CD4-positive, alpha-beta T cell (primary cell): ENCODE measurements around the gene SLC19A1. TPM values are rescaled to one million over a fixed set of nuclear protein-coding genes. Genes with fewer than 3 reads are reported as not detected.

Experiments
- ATAC-seq: fragments of 200-7000 bp; cut with Tn5 transposase; one replicate; pipeline ENCODE4 v1.10.0; 2022; ENCODE audit warnings: mild to moderate bottlenecking; ENCODE audit not compliant: poor library complexity
- CTCF ChIA-PET: fragments of 350-600 bp; sonication (Branson Sonifier 250); formaldehyde crosslinking; loops from one replicate; lab custom pipeline; 2021; ENCODE audit warnings: antibody characterized with exemption, inconsistent platforms; lab: Charles Lee
- POLR2A ChIA-PET: fragments of 350-600 bp; sonication (Branson Sonifier 250); formaldehyde crosslinking; loops from one replicate; lab custom pipeline; 2021; ENCODE audit warnings: antibody characterized with exemption, inconsistent platforms; lab: Charles Lee
- DNase-seq, 14 experiments: peaks; one replicate each; pipeline ENCODE4 v3.0.0-alpha.2; 2013 to 2020; ENCODE audit warnings: mixed read lengths in 2 of 14
- H3K27ac ChIP-seq, 2 donors: one replicate each; pipeline versions ENCODE4 v1.5.1 to v1.7.0; 2013; ENCODE audit warnings: low read length in 2 of 2, low read depth in 1 of 2, mild to moderate bottlenecking in 1 of 2
- H3K27me3 ChIP-seq, 2 experiments: 1 replicate in 1 of 2; 2 replicates in 1 of 2; pipeline versions ENCODE4 v1.6.1 to v1.7.0; 2013; ENCODE audit warnings: low read length in 2 of 2, control low read depth in 1 of 2, mild to moderate bottlenecking in 1 of 2, moderate library complexity in 1 of 2; ENCODE audit not compliant: insufficient read depth in 2 of 2, control insufficient read depth in 1 of 2
- H3K36me3 ChIP-seq: one replicate; pipeline ENCODE4 v1.6.1; 2013; ENCODE audit warnings: low read length, control low read depth; ENCODE audit not compliant: insufficient read depth
- H3K4me1 ChIP-seq: one replicate; pipeline ENCODE4 v1.6.1; 2013; ENCODE audit warnings: low read length, control low read depth; ENCODE audit not compliant: insufficient read depth
- H3K4me3 ChIP-seq: one replicate; pipeline ENCODE4 v1.5.1; 2013; ENCODE audit warnings: mild to moderate bottlenecking, low read length, moderate library complexity
- H3K9me3 ChIP-seq, 2 experiments: 1 replicate in 1 of 2; 2 replicates in 1 of 2; pipeline versions ENCODE4 v1.6.1 to v1.7.0; 2013; ENCODE audit warnings: low read length in 2 of 2, mild to moderate bottlenecking in 2 of 2, control low read depth in 1 of 2, moderate library complexity in 1 of 2; ENCODE audit not compliant: control insufficient read depth in 1 of 2, insufficient read depth in 1 of 2
- H3K27ac Mint-ChIP-seq: one replicate; pipeline ENCODE4 v1.8.0; 2020; ENCODE audit warnings: mixed read lengths
- H3K27me3 Mint-ChIP-seq: one replicate; pipeline ENCODE4 v1.8.0; 2021; ENCODE audit warnings: mixed read lengths
- H3K36me3 Mint-ChIP-seq: one replicate; pipeline ENCODE4 v1.8.0; 2021; ENCODE audit warnings: low read depth, mixed read lengths
- H3K4me1 Mint-ChIP-seq: one replicate; pipeline ENCODE4 v1.8.0; 2021; ENCODE audit warnings: low read depth, mixed read lengths
- H3K4me3 Mint-ChIP-seq: one replicate; pipeline ENCODE4 v1.8.0; 2020; ENCODE audit warnings: mild to moderate bottlenecking, mixed read lengths
- H3K9me3 Mint-ChIP-seq: one replicate; pipeline ENCODE4 v1.8.0; 2020; ENCODE audit warnings: mixed read lengths
- CTCF ChIP-seq: fragments of 200-600 bp; IDR thresholded peaks from one replicate; pipeline ENCODE4 v1.8.0; 2022; ENCODE audit warnings: antibody characterized with exemption, mild to moderate bottlenecking
- intact Hi-C, 2 experiments: fragments of 100-400 bp; cut with DNase I in 1 of 2; cut with micrococcal nuclease in 1 of 2; formaldehyde crosslinking; loops; one replicate each; pipeline versions ENCODE4 v1.15.1 to v1.9.0; 2023 to 2025; cut with DNase I, micrococcal nuclease
- total RNA-seq, 174 experiments: library from RNA in 2 of 174; stranded (reverse) in 2 of 174; gene quantifications; one replicate each; pipeline ENCODE4 v1.2.3 and lab custom pipeline; 2021 to 2026

The SLC19A1 gene
- total RNA-seq, 2 experiments from 2014 or later, result 11.5 to 12.0 TPM

- Mint-ChIP-seq H3K4me3 (no peak overlapping the region), H3K4me1 (no peaks in the 10 kb centered on the region), H3K9me3 (no peaks in the 10 kb centered on the region), H3K36me3 (no peaks in the 10 kb centered on the region), H3K27ac (no peak overlapping the region), H3K27me3 (no peaks in the 10 kb centered on the region)
- Histone ChIP-seq H3K4me3 (no peak overlapping the region), H3K4me1 (peaks cover 3% of the 10 kb centered on the region), H3K27ac (no peak overlapping the region), H3K36me3 (peaks cover 3% of the 10 kb centered on the region), H3K27me3 (no peaks in the 10 kb centered on the region), H3K9me3 (peaks cover 0 to 4% of the 10 kb centered on the region in 2 experiments)
- no peak for ATAC-seq
- ChIA-PET CTCF (no interaction called here), POLR2A (no interaction called here)
- intact Hi-C loops, result no loop called here
- no peak for DNase-seq
- TF ChIP-seq CTCF, result no peak
These were observed 44.2 kb downstream of the SLC19A1 start for GRCh38 chr21:45497846-45498645.

GRCh38 chr21:45496968-45497845 lies 45.0 kb downstream of the SLC19A1 start:
- no peaks in the 10 kb centered on the region for H3K4me1 Mint-ChIP-seq
- Histone ChIP-seq H3K27me3 (no peaks in the 10 kb centered on the region), H3K4me3 (no peak overlapping the region), H3K36me3 (peaks cover 3% of the 10 kb centered on the region), H3K4me1 (peaks cover 3% of the 10 kb centered on the region), H3K9me3 (peaks cover 0 to 4% of the 10 kb centered on the region in 2 experiments), H3K27ac (no peak overlapping the region)
- intact Hi-C loops, result no loop called here
- no peak overlapping the region for H3K4me3 Mint-ChIP-seq
- DNase-seq (peak in 1 of 14 experiments; percentile 3), ATAC-seq (no peak)
- H3K36me3 Mint-ChIP-seq, result no peaks in the 10 kb centered on the region
- TF ChIP-seq CTCF, result no peak
- H3K27me3 Mint-ChIP-seq, result no peaks in the 10 kb centered on the region
- POLR2A ChIA-PET, result no interaction called here
- no peak overlapping the region for H3K27ac Mint-ChIP-seq
- no peaks in the 10 kb centered on the region for H3K9me3 Mint-ChIP-seq
- CTCF ChIA-PET, result no interaction called here

GRCh38 chr21:45496151-45496967 lies 45.9 kb downstream of the SLC19A1 start:
- ChIA-PET POLR2A (no interaction called here), CTCF (no interaction called here)
- H3K27me3 Mint-ChIP-seq, result no peaks in the 10 kb centered on the region
- H3K4me3 ChIP-seq, result no peak overlapping the region
- peaks cover 3% of the 10 kb centered on the region for H3K36me3 ChIP-seq
- no peak for ATAC-seq
- DNase-seq, result no peak
- peaks cover 3% of the 10 kb centered on the region for H3K4me1 ChIP-seq
- H3K36me3 Mint-ChIP-seq, result no peaks in the 10 kb centered on the region
- no peaks in the 10 kb centered on the region for H3K27me3 ChIP-seq
- no peak overlapping the region for H3K27ac ChIP-seq
- no peak overlapping the region for H3K4me3 Mint-ChIP-seq
- H3K9me3 Mint-ChIP-seq, result no peaks in the 10 kb centered on the region
- H3K9me3 ChIP-seq, result peaks cover 0 to 4% of the 10 kb centered on the region in 2 experiments
- H3K4me1 Mint-ChIP-seq, result no peaks in the 10 kb centered on the region
- H3K27ac Mint-ChIP-seq, result no peak overlapping the region
- intact Hi-C loops, result no loop called here
- TF ChIP-seq CTCF, result no peak
